HG02840 (cell line): Measurements from ENCODE around the gene PPIP5K2.
"Not testable (repeated sequence)": the region's sequence is repeated elsewhere in the genome, so short reads cannot be mapped to it uniquely, and the experiment has no call there.

Experiments used
- ATAC-seq: cut with Tn5 transposase; IDR thresholded peaks from one replicate; pipeline ENCODE4 v1.9.1; 2021; ENCODE audit warnings: mild to moderate bottlenecking, moderate library complexity, moderate number of reproducible peaks; ENCODE audit not compliant: unreplicated experiment, low FRiP score

Gene PPIP5K2

DNA sequence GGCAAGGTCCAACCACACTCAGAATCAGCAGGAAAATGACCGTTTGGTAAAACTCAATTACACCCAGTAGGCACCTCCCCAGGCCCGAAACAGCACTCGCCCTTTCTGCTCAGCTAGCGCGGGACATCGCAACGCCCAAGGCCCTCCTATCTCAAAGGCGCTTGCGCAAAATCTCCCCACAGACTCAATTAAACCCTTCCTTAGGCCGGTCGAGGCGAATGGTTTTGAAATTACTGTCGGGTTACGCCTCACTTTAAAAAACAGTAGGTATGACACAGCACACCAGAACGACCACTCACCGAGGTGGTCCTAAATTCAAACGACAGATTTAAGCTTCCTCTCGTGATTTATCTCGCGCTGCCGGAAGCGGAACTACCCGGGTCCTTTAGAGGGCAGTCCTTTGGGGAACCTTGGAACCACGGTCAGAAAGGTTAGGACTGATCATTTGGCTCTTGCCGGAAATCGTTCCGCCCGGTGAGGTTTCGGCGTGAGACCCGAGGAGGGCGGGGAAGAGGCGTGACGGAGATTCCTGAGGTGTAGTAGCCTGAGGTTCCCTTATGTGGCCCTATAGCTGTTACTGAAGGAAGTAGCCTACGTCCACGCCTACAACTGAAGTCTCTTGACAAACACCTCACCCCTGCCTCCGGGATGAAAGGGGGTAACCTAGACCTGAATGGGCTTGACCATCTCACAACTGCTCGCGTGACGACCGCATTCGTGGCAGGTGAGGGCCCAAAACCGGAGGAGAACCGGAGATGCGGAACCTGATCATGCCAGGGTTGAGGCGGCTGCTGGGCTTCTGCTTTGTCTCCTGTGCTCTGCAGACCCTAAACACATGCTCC, at the start of gene PPIP5K2, which contains the start of gene GIN1:
TSS of gene PPIP5K2 (plus strand) at position 537 of the 842 bp plus-strand sequence. CDS start 9,289 bp downstream, outside the sequence.
TSS of gene GIN1 (minus strand) at position 374 of the 842 bp plus-strand sequence. CDS start 11,431 bp downstream, outside the sequence.
- ATAC-seq, result peak; percentile 97

DNA sequence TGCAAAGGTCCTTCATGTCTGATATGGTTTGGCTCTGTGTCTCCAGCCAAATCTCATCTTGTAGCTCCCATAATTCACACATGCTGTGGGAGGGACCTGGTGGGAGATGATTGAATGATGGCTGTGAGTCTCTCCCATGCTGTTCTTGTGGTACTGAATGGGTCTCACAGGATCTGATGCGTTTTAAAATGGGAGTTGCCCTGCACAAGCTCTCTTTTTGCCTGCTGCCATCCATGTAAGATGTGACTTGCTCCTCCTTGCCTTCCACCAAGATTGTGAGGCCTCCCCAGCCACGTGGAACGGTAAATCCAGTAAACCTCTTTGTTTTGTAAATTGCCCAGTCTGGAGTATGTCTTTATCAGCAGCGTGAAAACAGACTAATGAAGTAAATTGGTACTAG, 46.6 kb upstream of the PPIP5K2 start:
- not testable (repeated sequence) for ATAC-seq

DNA sequence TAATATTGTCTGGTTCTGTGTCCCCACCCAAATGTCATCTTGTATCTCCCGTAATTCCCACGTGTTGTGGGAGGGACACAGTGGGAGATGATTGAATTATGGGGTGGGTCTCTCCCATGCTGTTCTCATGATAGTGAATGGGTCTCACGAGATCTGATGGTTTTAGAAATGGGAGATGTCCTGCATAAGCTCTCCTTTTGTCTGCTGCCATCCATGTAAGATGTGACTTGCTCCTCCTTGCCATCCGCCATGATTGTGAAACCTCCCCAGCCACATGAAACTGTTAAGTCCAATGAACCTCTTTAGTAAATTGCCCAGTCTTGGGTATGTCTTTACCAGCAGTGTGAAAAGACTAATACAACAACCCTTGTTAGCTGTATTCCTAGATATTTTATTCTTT, 44.7 kb upstream of the PPIP5K2 start:
- ATAC-seq, result no peak

DNA sequence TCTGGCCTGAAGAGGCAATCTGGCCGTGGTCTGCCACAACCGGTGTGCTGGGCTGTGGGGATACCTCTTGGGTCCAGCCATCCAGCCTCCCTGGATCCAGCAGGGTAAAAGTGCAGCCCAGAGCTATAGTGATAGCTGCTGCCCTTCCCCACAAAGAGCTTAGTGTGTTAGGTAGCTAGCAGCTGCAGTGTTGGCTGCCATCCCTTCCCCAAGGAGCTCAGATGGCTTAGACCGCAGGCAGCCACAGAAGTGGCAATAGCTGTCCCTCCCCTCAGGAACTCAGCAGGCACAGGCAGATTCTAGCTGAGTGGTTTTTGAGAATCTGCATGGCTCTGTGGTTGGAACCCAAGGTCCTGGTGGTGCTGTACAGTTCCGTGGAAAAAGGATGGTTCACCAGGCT, 40.3 kb upstream of the PPIP5K2 start:
- ATAC-seq, result no peak

DNA sequence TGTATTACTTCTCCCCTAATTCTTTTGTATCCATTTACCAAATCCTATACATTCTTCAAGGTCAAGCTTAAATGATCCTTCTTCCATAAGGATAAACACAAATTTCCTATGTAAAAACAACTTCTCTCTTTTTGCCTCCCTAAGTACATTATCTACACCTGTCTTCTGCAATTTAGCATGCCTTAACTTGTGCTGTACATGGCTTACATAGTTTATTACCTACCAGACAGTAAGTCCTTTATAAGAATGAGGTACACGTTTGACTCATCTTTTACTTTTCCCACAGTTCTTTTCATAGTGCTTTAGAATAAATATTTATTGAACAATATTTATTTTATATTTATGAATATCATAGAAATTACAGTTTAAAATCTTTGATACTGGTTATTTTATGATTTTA, 33.6 kb upstream of the PPIP5K2 start:
- ATAC-seq, result no peak

DNA sequence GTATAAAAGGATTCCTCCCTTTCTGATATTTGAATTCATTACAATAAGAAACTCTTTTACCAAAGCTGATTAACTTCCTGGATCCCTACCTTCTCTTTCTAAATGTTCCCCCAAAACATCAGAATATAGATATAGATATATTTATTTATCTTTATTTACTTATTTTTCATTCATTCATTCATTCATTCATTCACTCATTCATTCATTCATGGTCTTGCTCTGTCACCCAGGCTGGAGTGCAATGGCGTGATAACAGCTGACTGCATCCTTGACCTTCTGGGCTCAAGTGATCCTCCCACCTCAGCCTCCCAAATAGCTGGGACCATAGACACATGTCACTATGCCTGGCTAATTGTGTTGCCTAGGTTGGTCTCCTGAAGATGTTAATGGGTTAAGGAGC, 30.8 kb upstream of the PPIP5K2 start:
- no peak for ATAC-seq

DNA sequence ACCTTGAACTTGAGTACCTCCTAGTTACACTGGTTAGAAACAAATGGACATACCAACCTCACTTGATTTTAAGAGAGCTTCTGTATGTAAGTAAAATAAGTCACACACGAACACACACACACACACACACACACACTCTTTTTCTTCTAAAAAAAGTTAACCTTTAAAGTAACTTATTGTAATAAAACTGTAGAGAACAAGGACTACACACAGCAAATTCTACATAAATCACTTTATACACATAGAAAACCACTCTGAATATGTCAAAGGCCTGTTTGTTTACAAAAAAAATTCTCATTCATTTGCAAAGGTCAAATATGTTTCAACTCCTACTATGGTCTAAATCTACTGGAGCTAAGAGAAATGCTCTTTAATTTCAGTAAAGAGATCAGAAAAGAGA, 29.3 kb upstream of the PPIP5K2 start:
- no peak for ATAC-seq

DNA sequence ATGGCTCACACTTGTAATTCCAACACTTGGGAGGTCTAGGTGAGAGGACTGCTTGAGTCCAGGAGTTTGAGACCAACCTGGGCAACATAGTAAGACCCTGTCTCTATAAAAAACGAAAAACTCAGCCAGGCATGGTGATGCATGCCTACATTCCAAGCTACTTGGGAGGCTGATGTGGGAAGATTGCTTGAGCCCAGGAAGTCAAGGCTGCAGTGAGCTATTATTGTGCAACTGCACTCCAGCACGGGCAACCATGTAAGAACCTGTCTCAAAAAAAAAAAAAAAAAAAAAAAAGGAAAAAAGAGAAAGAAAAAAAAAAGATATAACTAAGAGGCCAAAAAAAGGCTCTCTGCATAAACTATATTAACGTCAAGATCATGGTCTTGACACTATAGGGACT, 27.4 kb upstream of the PPIP5K2 start:
- no peak for ATAC-seq

DNA sequence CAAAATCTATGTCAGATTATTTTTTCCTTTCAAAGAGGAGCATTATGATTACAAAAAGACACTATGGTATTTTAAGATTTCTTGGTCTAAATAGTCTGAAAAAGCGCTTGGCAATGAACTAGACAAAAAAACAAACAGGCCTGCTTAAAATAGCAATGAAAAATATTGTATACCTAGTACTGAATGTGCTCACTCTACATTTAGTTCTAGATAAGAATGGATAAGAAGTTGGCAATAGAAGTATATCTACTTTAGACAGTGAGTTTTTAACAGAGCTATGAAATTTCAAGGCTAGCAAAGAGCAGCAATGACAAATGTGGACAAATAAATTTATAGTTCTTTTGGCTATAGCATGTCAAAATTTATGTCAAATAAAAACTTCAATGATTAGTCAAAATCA, 26.4 kb upstream of the PPIP5K2 start:
- no peak for ATAC-seq

DNA sequence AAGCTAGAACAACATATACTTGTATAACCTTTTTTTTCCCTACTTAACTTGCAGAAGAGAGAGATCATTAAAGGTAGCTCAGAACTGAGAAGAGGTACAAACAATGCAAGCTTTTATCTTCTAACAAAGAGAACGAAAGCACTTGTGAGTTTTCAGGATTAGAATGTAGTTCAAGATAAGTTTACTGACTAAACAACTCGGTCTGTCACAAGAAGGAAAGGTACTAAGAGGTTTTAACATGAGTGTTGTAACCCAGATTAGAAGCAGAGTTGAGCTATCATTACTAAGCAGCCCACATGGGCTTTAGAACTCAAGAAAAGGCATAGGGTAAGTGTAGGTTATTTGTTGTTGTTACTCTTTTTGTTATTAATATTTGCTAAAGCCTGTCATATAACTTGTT, 25.4 kb upstream of the PPIP5K2 start:
- no peak for ATAC-seq

DNA sequence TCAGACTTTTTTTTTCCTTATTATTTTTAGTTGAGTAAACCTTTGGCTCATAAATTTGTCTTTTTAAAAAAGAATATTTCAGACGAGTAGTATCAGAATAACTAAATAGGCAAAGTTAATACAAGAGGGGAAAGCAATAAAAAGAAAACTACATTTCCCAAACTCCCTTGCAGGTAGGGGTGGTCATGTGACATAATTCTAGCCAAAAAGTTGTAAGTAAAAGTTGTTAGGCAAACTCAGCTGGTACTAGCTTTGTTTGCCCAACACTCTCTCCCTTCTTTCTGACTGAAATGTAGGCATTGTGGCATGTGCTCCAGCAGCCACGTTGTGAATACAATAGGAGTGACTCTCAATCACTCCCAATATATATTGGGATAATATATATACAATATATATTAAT, 21.1 kb upstream of the PPIP5K2 start:
- no peak for ATAC-seq

DNA sequence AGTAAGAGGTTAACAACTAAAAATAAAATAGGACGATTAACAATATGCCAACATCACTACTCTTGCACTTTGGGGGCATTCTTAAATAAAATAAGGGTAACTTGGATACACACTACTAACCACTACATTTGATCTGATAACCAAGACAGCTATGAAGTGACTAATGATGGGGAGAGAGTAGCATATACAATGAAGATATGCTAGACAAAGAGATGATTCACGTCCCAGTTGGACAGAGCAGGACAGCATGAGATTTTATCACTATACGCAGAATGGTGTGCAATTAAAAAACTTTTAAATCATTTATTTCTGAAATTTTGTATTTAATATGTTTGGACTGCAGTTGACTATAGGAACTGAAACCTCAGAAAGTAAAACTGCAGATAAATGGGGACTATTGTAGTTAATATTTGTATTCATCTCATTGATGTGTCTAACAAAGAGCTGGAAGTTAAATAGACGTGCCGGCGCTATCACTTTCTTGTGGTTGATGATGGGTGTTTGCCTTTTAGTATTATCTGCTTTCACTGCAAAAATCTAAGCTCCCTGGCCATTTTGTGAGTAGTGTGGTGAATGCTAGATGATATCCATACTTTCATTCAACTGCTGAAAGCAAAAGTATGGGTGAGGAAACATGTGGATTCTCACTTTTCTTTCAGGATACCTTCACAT, 18.9 kb upstream of the PPIP5K2 start:
- ATAC-seq, result no peak

DNA sequence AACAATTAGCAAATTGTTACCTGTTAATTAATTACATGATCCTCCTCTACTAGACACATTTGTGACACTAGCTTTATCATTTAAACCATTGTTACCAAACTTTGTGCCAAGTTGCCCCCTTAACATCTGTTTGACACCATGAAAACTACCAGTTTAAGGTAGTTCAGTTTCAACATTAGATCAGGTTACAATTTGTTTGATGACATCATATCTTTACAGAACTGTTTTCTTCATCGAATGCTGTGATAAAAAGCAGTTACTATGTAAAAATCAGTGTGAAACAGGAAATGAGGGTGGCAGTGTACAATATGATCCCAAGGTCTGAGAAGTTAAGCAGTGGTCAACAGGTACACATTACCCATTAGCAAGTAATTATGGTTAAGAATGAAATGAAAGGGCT, 17.9 kb upstream of the PPIP5K2 start:
- no peak for ATAC-seq

DNA sequence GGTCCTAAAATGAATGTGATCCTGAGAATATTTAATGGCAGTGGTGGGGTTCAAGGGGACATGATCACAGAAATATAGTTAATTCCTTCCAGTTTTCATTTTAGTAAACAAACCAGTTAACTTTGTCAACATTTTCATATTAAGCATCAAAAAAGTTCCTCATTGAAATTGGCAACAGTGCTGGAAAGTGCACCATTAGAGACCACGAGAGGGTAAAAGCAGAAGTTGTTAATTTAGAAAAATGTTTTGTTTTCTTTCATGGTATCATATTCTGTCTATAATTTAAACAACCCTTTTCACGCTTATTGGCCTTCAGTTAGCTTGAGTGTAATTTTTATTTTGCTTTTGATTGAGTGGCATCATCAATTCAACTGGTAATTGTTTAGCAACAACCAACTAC, 12.0 kb upstream of the PPIP5K2 start:
- no peak for ATAC-seq

DNA sequence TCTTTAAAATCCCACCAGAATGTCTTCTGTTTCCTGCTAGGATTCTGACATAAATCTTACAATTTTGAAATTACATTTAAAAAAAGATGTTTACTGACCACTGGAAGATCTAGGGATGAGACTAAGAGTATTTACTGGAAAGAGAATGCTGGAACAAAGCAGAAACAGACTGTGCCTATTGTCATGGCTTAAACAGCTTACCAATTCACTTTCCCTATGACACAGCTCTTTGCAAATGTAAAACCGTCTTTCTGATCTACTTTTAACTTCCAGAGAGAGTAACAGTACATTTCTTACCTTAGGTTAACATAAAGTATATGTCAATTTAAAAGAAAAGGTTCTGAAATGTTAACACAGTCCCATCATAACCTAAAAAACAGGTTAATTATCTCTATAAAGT, 10.8 kb upstream of the PPIP5K2 start:
- no peak for ATAC-seq

DNA sequence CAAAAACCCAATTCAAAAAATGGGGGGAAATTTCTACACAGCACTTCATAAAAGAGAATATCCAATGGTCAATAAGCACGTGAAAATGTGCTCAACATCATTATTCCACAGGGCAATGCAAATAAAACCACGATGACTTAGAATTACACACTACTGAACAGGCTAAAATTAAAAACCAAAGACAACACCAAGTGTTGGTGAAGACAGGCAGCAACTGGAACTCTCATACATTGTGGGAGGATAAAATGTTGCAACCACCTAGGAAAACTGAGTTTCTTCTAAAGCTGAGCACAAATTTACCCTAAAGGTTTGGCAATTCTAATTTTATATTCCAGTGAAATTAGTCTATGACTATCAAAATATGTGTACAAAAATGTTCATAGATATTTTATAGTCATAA, 9.7 kb upstream of the PPIP5K2 start:
- ATAC-seq, result no peak

DNA sequence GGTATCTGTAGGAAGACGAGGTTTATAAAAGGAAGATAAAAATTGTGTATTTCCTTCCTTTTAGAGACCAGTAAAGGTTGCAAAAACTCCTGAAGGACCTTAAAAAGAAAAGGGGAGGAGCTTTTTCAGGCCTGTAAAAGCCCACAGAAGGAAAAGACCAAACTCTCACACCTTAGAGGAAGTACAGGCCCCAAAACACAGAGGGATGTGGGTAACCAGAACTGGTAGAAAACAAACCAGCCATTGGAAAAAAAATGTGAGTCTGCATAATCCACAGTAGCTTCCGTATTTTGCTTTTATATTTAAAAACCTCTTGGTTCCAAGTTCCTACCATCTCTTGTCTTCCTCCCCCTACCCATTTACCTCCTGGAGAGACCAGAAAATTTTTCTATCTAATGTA, 8.6 kb upstream of the PPIP5K2 start:
- no peak for ATAC-seq

DNA sequence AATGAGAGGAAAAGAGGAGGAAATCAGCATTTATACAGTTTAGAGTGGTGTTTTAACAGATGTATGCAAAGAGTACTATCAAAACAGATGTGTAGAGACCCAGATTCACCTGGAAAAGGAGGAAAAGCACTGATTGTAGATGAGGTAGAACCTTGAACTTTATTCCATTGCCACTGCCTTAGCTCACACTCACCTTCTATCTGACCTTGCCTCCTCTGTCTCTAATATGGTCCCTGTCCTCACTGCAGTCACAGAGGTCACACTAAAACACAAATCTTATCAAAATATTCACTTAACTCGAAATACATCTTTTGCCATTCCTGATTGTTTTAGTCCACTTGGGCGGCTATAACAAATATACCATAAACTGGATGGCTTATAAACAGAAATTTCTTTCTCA, 7.2 kb upstream of the PPIP5K2 start:
- ATAC-seq, result no peak

DNA sequence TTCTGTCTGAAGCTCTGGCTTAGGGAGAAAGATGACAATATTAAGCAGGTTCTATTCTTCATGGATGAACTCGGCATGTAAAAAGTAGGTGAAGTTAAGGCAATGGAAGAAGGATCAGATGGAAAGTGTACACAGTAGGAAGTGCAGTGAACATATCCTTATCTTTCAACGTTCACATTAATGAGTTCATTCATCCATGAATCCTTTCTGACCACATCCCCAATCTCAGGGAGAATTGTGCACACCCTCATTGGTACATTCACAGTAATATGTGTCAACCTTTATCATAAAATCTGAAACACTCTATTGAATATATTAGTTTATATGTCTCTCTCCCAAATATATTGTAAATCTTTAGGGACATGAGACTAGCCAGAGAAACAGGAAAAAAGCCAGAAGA, 5.7 kb upstream of the PPIP5K2 start:
- no peak for ATAC-seq

DNA sequence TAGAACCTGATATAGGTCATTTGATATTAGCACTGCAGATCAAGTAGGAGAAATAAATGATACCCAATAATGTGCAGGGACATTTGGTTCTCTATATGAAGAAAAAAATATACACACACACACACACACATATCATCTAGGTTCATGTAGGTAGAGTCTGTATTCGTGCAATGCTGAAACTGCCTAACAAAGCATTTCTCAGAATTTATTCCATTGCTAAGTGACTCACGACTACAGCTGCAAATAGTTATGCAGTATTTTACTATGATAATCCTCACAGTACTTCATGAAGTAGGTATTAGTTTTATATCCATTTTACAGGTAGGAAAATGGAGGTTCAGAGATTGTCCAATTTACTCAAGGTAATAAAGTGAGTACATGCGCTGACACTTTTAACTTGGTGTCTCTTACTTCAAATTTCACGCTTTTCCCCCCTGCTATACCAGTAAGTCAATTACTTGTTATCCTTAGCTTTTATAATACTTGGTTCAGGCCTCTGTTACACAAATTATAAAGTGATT, 2.6 kb upstream of the PPIP5K2 start:
- ATAC-seq, result no peak

DNA sequence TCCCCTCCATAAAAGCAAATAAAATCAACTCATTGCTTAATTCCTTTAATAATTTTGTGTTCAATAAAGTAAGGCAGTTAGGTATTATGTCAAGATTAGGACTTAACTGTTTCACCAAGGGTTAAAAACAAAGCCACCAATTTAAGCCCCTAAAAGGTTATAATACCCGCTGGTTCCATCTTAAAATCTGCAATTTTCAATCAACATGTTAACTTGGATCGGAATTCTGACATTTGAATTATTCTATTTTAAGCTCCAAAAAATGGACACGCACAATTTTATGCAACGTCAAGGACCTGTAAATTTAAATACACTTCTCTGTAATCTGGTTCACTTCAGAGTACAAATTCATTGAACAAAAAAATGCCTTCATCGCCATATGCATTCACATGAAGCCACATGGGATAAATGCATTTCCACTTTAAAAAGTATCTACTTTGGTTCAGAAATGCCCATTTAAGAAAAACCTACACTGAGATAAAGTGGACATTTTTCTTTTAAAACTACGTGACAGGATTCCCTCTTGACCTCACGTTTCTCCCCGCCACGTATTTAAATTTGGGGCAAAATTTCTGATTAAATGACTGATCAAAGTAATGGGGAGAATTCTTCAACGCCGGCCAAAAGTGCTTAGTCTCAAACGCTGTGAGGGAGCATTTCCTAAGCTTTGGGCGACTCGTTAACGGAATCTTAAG, 884 bp upstream of the PPIP5K2 start:
- ATAC-seq, result no peak
